SK-N-SH (cell line): ENCODE data around the gene FTSJ1. TPM values are rescaled to one million over a fixed set of nuclear protein-coding genes. Genes with fewer than 3 reads are reported as not detected.

Experiments
- CTCF ChIA-PET: fragments of 300-600, 350-600 bp; formaldehyde crosslinking; extraction: SDS; loops from one replicate; lab custom pipeline; 2021; lab: Yijun Ruan, JAX
- POLR2A ChIA-PET: fragments of 350-600 bp; sonication (Branson Sonifier 250); formaldehyde crosslinking; extraction: SDS; loops from one replicate; lab custom pipeline; 2020; ENCODE audit warnings: antibody characterized with exemption, inconsistent platforms; lab: Yijun Ruan, JAX
- DNase-seq: peaks from one replicate; pipeline ENCODE4 v3.0.0; 2012
- H2AFZ ChIP-seq: fragments of 200-600 bp; sonication (generic); 2 replicates; pipeline ENCODE4 v1.8.1; 2016; ENCODE audit warnings: antibody characterized with exemption, mild to moderate bottlenecking, low read depth
- H3F3A ChIP-seq: fragments of 200-600 bp; sonication (generic); replicated peaks from 2 replicates; pipeline ENCODE3; 2016; ENCODE audit warnings: antibody characterized with exemption, mild to moderate bottlenecking; ENCODE audit not compliant: insufficient read depth
- H3K27ac ChIP-seq, 2 experiments: fragments of 200-500 bp in 1 of 2; fragments of 200-600 bp in 1 of 2; sonication (Bioruptor generic) in 1 of 2; sonication (generic), shearing (Covaris generic) in 1 of 2; 2 replicates each; pipeline versions ENCODE4 v1.5.1 to v1.6.1; 2014 to 2016; ENCODE audit warnings: low read depth in 2 of 2, inconsistent platforms in 1 of 2, low read length in 1 of 2, mild to moderate bottlenecking in 1 of 2, mixed read lengths in 1 of 2
- H3K27me3 ChIP-seq: fragments of 200-600 bp; sonication (generic), shearing (Covaris generic); 2 replicates; pipeline ENCODE4 v1.6.1; 2016; ENCODE audit warnings: mixed run types; ENCODE audit not compliant: insufficient read depth
- H3K36me3 ChIP-seq, 2 experiments: fragments of 200-500 bp in 1 of 2; fragments of 200-600 bp in 1 of 2; sonication (Bioruptor generic) in 1 of 2; sonication (generic) in 1 of 2; replicated peaks in 1 of 2; 2 replicates each; pipeline versions ENCODE3 to v1.5.1; 2014 to 2016; ENCODE audit warnings: low read length in 1 of 2, mild to moderate bottlenecking in 1 of 2; ENCODE audit not compliant: insufficient read depth in 2 of 2, control insufficient read depth in 1 of 2
- H3K4me1 ChIP-seq, 2 experiments: fragments of 200-500 bp in 1 of 2; fragments of 200-600 bp in 1 of 2; sonication (Bioruptor generic) in 1 of 2; sonication (generic), shearing (Covaris generic) in 1 of 2; 2 replicates each; pipeline versions ENCODE4 v1.5.1 to v1.6.1; 2014 to 2016; ENCODE audit warnings: low read depth in 1 of 2, low read length in 1 of 2, mixed run types in 1 of 2; ENCODE audit not compliant: insufficient read depth in 2 of 2, control insufficient read depth in 1 of 2
- H3K4me2 ChIP-seq: fragments of 200-600 bp; sonication (generic), shearing (Covaris generic); 2 replicates; pipeline ENCODE4 v1.6.1; 2017; ENCODE audit warnings: mixed run types
- H3K4me3 ChIP-seq, 2 experiments: fragments of 200-500 bp in 1 of 2; fragments of 200-600 bp in 1 of 2; sonication (Bioruptor generic) in 1 of 2; sonication (generic), shearing (Covaris generic) in 1 of 2; 2 replicates each; pipeline versions ENCODE4 v1.5.1 to v1.8.1; 2014 to 2016; ENCODE audit warnings: low read depth in 2 of 2, inconsistent platforms in 1 of 2, low read length in 1 of 2, mild to moderate bottlenecking in 1 of 2, mixed read lengths in 1 of 2, moderate library complexity in 1 of 2
- H3K79me2 ChIP-seq: fragments of 200-600 bp; sonication (generic); 2 replicates; pipeline ENCODE4 v1.8.1; 2017; ENCODE audit warnings: mild to moderate bottlenecking; ENCODE audit not compliant: insufficient read depth
- H3K9ac ChIP-seq: fragments of 200-600 bp; sonication (generic); 2 replicates; pipeline ENCODE4 v1.6.1; 2017; ENCODE audit warnings: mixed run types
- H3K9me2 ChIP-seq: fragments of 200-600 bp; sonication (generic); 2 replicates; pipeline ENCODE4 v1.6.1; 2017; ENCODE audit warnings: mixed run types
- H3K9me3 ChIP-seq: fragments of 200-600 bp; sonication (generic); 2 replicates; pipeline ENCODE4 v1.6.1; 2017; ENCODE audit warnings: mixed run types, mild to moderate bottlenecking, moderate library complexity
- H4K20me1 ChIP-seq: fragments of 200-600 bp; sonication (generic); 2 replicates; pipeline ENCODE4 v1.6.1; 2017; ENCODE audit warnings: mild to moderate bottlenecking, mixed run types; ENCODE audit not compliant: insufficient read depth
- CHD2 ChIP-seq: fragments of 150-350 bp; IDR thresholded peaks from 2 replicates; pipeline ENCODE4 v1.6.1; 2018; ENCODE audit warnings: low read length; ENCODE audit not compliant: partially characterized antibody
- ELF1 ChIP-seq: IDR thresholded peaks from 2 replicates; pipeline ENCODE4 v1.4.0; 2012
- EP300 ChIP-seq, 2 experiments: IDR thresholded peaks; 2 replicates each; pipeline versions ENCODE4 v1.4.0 to v1.6.1; 2012; ENCODE audit warnings: borderline replicate concordance in 1 of 2, low read depth in 1 of 2, low read length in 1 of 2
- FOXM1 ChIP-seq: IDR thresholded peaks from 2 replicates; pipeline ENCODE4 v1.4.0; 2012; ENCODE audit warnings: low read depth, mild to moderate bottlenecking
- GABPA ChIP-seq: IDR thresholded peaks from 2 replicates; pipeline ENCODE4 v1.4.0; 2012; ENCODE audit warnings: low read depth, mild to moderate bottlenecking
- MEF2A ChIP-seq: IDR thresholded peaks from 2 replicates; pipeline ENCODE4 v1.4.0; 2012; ENCODE audit warnings: low read depth, borderline replicate concordance
- NRF1 ChIP-seq: IDR thresholded peaks from 2 replicates; pipeline ENCODE4 v1.6.1; 2012; ENCODE audit warnings: low read depth, mild to moderate bottlenecking, low read length
- POLR2AphosphoS5 ChIP-seq: IDR thresholded peaks from 2 replicates; pipeline ENCODE4 v1.6.1; 2012; ENCODE audit warnings: low read depth, low read length
- RFX5 ChIP-seq: IDR thresholded peaks from 2 replicates; pipeline ENCODE4 v1.6.1; 2012; ENCODE audit warnings: mild to moderate bottlenecking, improper control_type of control experiment, low read length
- RXRA ChIP-seq: IDR thresholded peaks from 2 replicates; pipeline ENCODE4 v1.4.0; 2012; ENCODE audit warnings: low read depth, mild to moderate bottlenecking, borderline replicate concordance
- TAF1 ChIP-seq: IDR thresholded peaks from 2 replicates; pipeline ENCODE4 v1.6.1; 2012; ENCODE audit warnings: low read depth, mild to moderate bottlenecking, low read length, moderate library complexity, borderline replicate concordance
- TCF12 ChIP-seq: IDR thresholded peaks from 2 replicates; pipeline ENCODE4 v1.4.0; 2012
- YY1 ChIP-seq: IDR thresholded peaks from 2 replicates; pipeline ENCODE4 v1.4.0; 2012; ENCODE audit warnings: low read depth, mild to moderate bottlenecking
- WGBS: methylation state at CpG from one replicate; pipeline ENCODE4 v1.1.6; 2017; ENCODE audit warnings: low lambda C conversion rate; 5-methylcytosine and 5-hydroxymethylcytosine counted together
- polyA plus RNA-seq, 3 experiments: library from polyadenylated mRNA; depleted of rRNA; stranded (reverse); fragments of >200 nt; gene quantifications; 2 replicates each; pipeline ENCODE4 v1.2.3, GENCODE V29; 2012
- TF ChIP-seq, protein P1 (sequence below): fragments of 200-600 bp; sonication (generic); IDR thresholded peaks from 2 replicates; pipeline ENCODE4 v1.6.1; 2017; ENCODE audit warnings: antibody characterized with exemption, mild to moderate bottlenecking, moderate library complexity
- TF ChIP-seq, protein P2 (sequence below): fragments of 150-350 bp; IDR thresholded peaks from 2 replicates; pipeline ENCODE4 v1.6.1; 2017; ENCODE audit warnings: antibody characterized with exemption, low read length, low read depth, borderline replicate concordance
- TF ChIP-seq, protein P3 (sequence below): IDR thresholded peaks from 2 replicates; pipeline ENCODE4; 2012
- TF ChIP-seq, protein P4 (sequence below): fragments of 150-350 bp; IDR thresholded peaks from 2 replicates; pipeline ENCODE4 v1.6.1; 2016; ENCODE audit warnings: mild to moderate bottlenecking, low read depth, low read length
- TF ChIP-seq, protein P5 (sequence below): IDR thresholded peaks from 2 replicates; pipeline ENCODE4 v1.4.0; 2012; ENCODE audit warnings: low read depth
- TF ChIP-seq, protein P6 (sequence below): IDR thresholded peaks from 2 replicates; pipeline ENCODE4 v1.4.0; 2012; ENCODE audit warnings: low read depth, borderline replicate concordance

The FTSJ1 gene
- polyA plus RNA-seq, 1 of the 3 experiments (the other 2 are of a cell fraction), result 34.1 TPM

DNA sequence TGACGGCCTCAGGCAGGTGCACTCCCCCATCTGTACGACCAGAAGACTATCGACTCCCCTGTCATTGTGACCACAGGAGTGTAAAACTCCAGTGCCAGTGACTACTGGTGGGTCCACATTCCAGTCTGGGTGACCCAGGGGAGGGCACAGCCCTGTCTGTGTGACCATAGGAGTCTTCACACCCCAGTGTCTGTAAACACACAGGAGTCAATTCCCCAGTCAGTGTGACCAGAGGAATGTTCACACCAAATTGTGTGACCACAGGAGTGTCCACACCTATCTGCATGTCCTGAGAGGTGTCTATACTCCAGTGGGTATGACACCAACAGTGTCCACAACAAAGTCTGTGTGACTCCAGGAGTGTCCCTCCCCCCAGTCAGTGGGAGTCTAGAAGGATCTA lies 12.0 kb downstream of the FTSJ1 start (continued):
- TF ChIP-seq, protein P1, sequence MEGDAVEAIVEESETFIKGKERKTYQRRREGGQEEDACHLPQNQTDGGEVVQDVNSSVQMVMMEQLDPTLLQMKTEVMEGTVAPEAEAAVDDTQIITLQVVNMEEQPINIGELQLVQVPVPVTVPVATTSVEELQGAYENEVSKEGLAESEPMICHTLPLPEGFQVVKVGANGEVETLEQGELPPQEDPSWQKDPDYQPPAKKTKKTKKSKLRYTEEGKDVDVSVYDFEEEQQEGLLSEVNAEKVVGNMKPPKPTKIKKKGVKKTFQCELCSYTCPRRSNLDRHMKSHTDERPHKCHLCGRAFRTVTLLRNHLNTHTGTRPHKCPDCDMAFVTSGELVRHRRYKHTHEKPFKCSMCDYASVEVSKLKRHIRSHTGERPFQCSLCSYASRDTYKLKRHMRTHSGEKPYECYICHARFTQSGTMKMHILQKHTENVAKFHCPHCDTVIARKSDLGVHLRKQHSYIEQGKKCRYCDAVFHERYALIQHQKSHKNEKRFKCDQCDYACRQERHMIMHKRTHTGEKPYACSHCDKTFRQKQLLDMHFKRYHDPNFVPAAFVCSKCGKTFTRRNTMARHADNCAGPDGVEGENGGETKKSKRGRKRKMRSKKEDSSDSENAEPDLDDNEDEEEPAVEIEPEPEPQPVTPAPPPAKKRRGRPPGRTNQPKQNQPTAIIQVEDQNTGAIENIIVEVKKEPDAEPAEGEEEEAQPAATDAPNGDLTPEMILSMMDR, result no peak

DNA sequence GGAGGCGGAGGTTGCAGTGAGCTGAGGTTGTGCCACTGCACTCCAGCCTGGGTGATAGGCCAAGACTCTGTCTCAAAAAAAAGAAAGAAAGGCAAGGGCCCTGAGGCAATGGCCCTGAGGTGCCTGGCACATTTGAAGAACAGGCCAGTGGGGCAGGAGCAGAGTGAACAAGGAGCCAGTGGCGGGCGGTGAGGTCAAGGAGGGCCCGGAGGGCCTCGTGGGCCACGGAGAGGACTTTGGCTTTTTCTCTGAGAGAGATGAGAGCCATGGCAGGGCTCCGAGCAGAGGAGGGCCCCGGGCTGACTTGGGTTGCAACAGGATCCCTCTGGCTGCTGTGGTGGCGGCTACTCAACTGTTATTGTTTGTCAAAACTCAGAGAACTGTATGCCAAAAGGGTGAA lies 13.3 kb downstream of the FTSJ1 start:
- Histone ChIP-seq H2AFZ (no peak overlapping the region), H3K9me3 (no peaks in the 10 kb centered on the region), H3K4me1 (no peaks in the 10 kb centered on the region), H4K20me1 (no peaks in the 10 kb centered on the region), H3K4me2 (no peak overlapping the region), H3K27ac (no peak overlapping the region), H3K9me2 (no peaks in the 10 kb centered on the region), H3K79me2 (no peaks in the 10 kb centered on the region)
- DNase-seq, result no peak
- ChIA-PET CTCF (no interaction called here), POLR2A (no interaction called here)
- TF ChIP-seq, protein P2, sequence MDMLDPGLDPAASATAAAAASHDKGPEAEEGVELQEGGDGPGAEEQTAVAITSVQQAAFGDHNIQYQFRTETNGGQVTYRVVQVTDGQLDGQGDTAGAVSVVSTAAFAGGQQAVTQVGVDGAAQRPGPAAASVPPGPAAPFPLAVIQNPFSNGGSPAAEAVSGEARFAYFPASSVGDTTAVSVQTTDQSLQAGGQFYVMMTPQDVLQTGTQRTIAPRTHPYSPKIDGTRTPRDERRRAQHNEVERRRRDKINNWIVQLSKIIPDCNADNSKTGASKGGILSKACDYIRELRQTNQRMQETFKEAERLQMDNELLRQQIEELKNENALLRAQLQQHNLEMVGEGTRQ, result no peak
- TF ChIP-seq, protein P1, result no peak
- TF ChIP-seq, protein P3, sequence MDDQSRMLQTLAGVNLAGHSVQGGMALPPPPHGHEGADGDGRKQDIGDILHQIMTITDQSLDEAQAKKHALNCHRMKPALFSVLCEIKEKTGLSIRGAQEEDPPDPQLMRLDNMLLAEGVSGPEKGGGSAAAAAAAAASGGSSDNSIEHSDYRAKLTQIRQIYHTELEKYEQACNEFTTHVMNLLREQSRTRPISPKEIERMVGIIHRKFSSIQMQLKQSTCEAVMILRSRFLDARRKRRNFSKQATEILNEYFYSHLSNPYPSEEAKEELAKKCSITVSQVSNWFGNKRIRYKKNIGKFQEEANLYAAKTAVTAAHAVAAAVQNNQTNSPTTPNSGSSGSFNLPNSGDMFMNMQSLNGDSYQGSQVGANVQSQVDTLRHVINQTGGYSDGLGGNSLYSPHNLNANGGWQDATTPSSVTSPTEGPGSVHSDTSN, result no peak
- TF ChIP-seq RFX5, result no peak
- no peak for TF ChIP-seq TAF1
- no peak for TF ChIP-seq TCF12
- TF ChIP-seq POLR2AphosphoS5, result no peak
- TF ChIP-seq CHD2, result no peak
- TF ChIP-seq, protein P4, sequence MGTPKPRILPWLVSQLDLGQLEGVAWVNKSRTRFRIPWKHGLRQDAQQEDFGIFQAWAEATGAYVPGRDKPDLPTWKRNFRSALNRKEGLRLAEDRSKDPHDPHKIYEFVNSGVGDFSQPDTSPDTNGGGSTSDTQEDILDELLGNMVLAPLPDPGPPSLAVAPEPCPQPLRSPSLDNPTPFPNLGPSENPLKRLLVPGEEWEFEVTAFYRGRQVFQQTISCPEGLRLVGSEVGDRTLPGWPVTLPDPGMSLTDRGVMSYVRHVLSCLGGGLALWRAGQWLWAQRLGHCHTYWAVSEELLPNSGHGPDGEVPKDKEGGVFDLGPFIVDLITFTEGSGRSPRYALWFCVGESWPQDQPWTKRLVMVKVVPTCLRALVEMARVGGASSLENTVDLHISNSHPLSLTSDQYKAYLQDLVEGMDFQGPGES, result no peak
- TF ChIP-seq GABPA, result no peak
- TF ChIP-seq, protein P5, sequence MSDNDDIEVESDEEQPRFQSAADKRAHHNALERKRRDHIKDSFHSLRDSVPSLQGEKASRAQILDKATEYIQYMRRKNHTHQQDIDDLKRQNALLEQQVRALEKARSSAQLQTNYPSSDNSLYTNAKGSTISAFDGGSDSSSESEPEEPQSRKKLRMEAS, result no peak
- no peak for TF ChIP-seq ELF1
- TF ChIP-seq, protein P6, sequence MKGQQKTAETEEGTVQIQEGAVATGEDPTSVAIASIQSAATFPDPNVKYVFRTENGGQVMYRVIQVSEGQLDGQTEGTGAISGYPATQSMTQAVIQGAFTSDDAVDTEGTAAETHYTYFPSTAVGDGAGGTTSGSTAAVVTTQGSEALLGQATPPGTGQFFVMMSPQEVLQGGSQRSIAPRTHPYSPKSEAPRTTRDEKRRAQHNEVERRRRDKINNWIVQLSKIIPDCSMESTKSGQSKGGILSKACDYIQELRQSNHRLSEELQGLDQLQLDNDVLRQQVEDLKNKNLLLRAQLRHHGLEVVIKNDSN, result no peak
- TF ChIP-seq RXRA, result no peak
- no peak for TF ChIP-seq FOXM1
- TF ChIP-seq EP300 (IDR thresholded peaks at IDR 0.05; ENCODE audit: borderline replicate concordance in 1 of 2, low read depth in 1 of 2, low read length in 1 of 2), result no peak
- no peak for TF ChIP-seq MEF2A
- TF ChIP-seq YY1, result no peak
- TF ChIP-seq NRF1, result no peak
- TF ChIP-seq, all 33 proteins: peak for 0
- Histone ChIP-seq H3K4me3 (no peak overlapping the region), H3K9ac (no peak overlapping the region), H3F3A (no peaks in the 10 kb centered on the region), H3K36me3 (no peaks in the 10 kb centered on the region), H3K27me3 (no peaks in the 10 kb centered on the region)
- 72% methylated on average over 5 of the region's 9 CpGs for WGBS
